Panc1 (cell line): Measurements from ENCODE around the gene PICALM. TPM values are rescaled to one million over a fixed set of nuclear protein-coding genes. Genes with fewer than 3 reads are reported as not detected.

ENCODE experiments used
- ATAC-seq: fragments of 200-7000 bp; cut with Tn5 transposase; 2 replicates; pipeline ENCODE4 v1.9.1; 2020; ENCODE audit warnings: mild to moderate bottlenecking, moderate library complexity
- BruUV-seq: library from RNA; stranded (reverse); fragments of 400-500 nt; replicated peaks from 2 replicates; lab custom pipeline; 2021; lab: Mats Ljungman, UMichigan
- CTCF ChIA-PET: fragments of 300-600 bp; sonication (Branson Sonifier 250); formaldehyde crosslinking; loops from one replicate; lab custom pipeline; 2022; ENCODE audit warnings: antibody characterized with exemption; lab: Charles Lee
- POLR2A ChIA-PET: fragments of 300-600 bp; sonication (Branson Sonifier 250); formaldehyde crosslinking; loops from one replicate; lab custom pipeline; 2022; ENCODE audit warnings: antibody characterized with exemption; lab: Charles Lee
- DNase-seq: peaks from one replicate; pipeline ENCODE4 v3.0.0-alpha.2; 2010; ENCODE audit warnings: low read depth, low spot score
- H3K27ac ChIP-seq: 2 replicates; pipeline ENCODE4 v1.5.1; 2011; ENCODE audit warnings: mild to moderate bottlenecking, low read length, inconsistent platforms
- H3K27me3 ChIP-seq: fragments of 200-500 bp; sonication (Bioruptor generic); 2 replicates; pipeline ENCODE4 v1.6.0; 2014; ENCODE audit warnings: low read length, inconsistent platforms; ENCODE audit not compliant: control insufficient read depth, insufficient read depth
- H3K36me3 ChIP-seq: fragments of 200-500 bp; sonication (Bioruptor generic); 2 replicates; pipeline ENCODE4 v1.5.1; 2014; ENCODE audit warnings: inconsistent platforms, mild to moderate bottlenecking, low read length, moderate library complexity; ENCODE audit not compliant: control insufficient read depth, insufficient read depth
- H3K4me1 ChIP-seq: 2 replicates; pipeline ENCODE4 v1.5.1; 2011; ENCODE audit warnings: inconsistent platforms, mild to moderate bottlenecking, low read length, moderate library complexity; ENCODE audit not compliant: control insufficient read depth, insufficient read depth
- H3K4me3 ChIP-seq, 2 experiments: 2 replicates each; pipeline ENCODE4 v1.5.1; 2011 to 2012; ENCODE audit warnings: low read depth in 2 of 2, low read length in 2 of 2, mild to moderate bottlenecking in 2 of 2, inconsistent platforms in 1 of 2, moderate library complexity in 1 of 2
- H3K9me3 ChIP-seq: fragments of 200-500 bp; sonication (Bioruptor generic); 2 replicates; pipeline ENCODE4 v1.5.1; 2014; ENCODE audit warnings: low read depth, mild to moderate bottlenecking, inconsistent platforms, low read length, moderate library complexity; ENCODE audit not compliant: control insufficient read depth, insufficient read depth
- POLR2AphosphoS5 ChIP-seq: IDR thresholded peaks from 2 replicates; pipeline ENCODE4 v1.6.1; 2012; ENCODE audit warnings: mild to moderate bottlenecking, low read depth, low read length, moderate library complexity
- SIN3A ChIP-seq: IDR thresholded peaks from 2 replicates; pipeline ENCODE4 v1.6.1; 2012; ENCODE audit warnings: low read depth, mild to moderate bottlenecking, low read length, moderate library complexity, borderline replicate concordance; ENCODE audit not compliant: insufficient read depth
- TCF7L2 ChIP-seq: IDR thresholded peaks from 2 replicates; pipeline ENCODE4 v1.6.1; 2011; ENCODE audit warnings: mild to moderate bottlenecking, low read depth, low read length, inconsistent platforms
- in situ Hi-C: cut with HindIII; loops from 2 replicates; pipeline ENCODE4 v1.10.0; 2016; ENCODE audit warnings: low sequenced_read_pairs, low pct_unique_long_range_greater_than_20kb
- intact Hi-C: fragments of 100-400 bp; cut with micrococcal nuclease; formaldehyde crosslinking; loops from one replicate; pipeline ENCODE4 v1.10.0; 2022; ENCODE audit not compliant: unreplicated experiment
- total RNA-seq: library from RNA; stranded (reverse); gene quantifications from one replicate; pipeline ENCODE4 v1.2.1, GENCODE V29; 2021; ENCODE audit not compliant: unreplicated experiment
- TF ChIP-seq, protein P1 (sequence below): fragments of 450-650 bp; IDR thresholded peaks from 2 replicates; pipeline ENCODE4 v1.5.1; 2017; ENCODE audit warnings: mild to moderate bottlenecking
- TF ChIP-seq, protein P2 (sequence below), 2 experiments: IDR thresholded peaks; 2 replicates each; pipeline ENCODE4 v1.6.1; 2011 to 2012; ENCODE audit warnings: low read depth in 2 of 2, control low read depth in 1 of 2, low read length in 1 of 2, mild to moderate bottlenecking in 1 of 2, moderate library complexity in 1 of 2; ENCODE audit not compliant: insufficient read depth in 1 of 2

PICALM gene
- total RNA-seq, 1 experiment from 2014 or later, result 153 TPM

DNA sequence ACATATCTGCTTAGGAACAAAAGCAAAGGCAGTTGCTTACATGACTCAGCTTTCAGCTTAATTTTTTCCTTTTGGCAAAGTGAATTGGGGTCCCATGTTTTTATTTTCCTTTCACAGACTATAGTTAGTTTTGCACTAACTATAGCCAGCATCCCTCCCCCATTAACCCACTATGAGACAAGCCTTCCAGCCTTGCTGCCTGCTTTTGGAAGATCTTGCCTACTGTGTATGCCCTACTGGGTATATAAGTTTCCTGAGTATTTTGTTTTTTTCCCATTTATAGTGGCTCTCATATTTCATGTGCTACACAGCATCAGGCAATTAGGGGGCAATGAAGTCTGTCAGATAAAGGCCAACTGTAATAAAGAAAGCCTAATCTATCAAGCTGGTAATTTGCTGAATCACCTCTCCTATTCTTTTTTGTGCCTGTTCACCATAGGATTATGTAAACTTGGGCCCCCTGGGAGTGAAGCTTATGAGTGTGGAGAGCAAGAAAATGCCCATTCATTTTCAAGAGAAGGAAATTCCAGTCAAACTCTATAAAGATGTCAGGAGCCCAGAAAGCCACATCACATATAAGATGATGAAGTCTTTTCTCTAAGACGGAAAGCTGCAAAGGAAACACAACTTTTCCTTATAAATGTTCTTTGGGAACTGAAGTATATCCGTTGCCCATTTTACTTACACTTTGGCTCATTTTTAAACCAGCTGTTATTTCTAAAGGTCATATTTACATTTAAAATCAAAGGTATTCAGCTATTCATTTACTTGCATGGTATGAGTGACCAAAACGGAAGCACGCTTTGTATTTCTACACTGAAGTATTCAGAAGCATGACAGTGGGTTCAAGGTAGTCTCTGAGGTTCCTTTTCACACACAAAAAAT, 149.7 kb downstream of the PICALM start:
- POLR2A ChIA-PET, result no interaction called here
- DNase-seq (no peak), ATAC-seq (no peak)
- Histone ChIP-seq H3K27me3 (peaks cover 4% of the 10 kb centered on the region; the same call in 1 of the 2 replicates), H3K9me3 (no peaks in the 10 kb centered on the region), H3K4me3 (no peak overlapping the region), H3K36me3 (no peaks in the 10 kb centered on the region), H3K27ac (no peak overlapping the region), H3K4me1 (no peaks in the 10 kb centered on the region)
- in situ Hi-C loops (no loop called here), intact Hi-C loops (no loop called here)
- TF ChIP-seq, protein P1, sequence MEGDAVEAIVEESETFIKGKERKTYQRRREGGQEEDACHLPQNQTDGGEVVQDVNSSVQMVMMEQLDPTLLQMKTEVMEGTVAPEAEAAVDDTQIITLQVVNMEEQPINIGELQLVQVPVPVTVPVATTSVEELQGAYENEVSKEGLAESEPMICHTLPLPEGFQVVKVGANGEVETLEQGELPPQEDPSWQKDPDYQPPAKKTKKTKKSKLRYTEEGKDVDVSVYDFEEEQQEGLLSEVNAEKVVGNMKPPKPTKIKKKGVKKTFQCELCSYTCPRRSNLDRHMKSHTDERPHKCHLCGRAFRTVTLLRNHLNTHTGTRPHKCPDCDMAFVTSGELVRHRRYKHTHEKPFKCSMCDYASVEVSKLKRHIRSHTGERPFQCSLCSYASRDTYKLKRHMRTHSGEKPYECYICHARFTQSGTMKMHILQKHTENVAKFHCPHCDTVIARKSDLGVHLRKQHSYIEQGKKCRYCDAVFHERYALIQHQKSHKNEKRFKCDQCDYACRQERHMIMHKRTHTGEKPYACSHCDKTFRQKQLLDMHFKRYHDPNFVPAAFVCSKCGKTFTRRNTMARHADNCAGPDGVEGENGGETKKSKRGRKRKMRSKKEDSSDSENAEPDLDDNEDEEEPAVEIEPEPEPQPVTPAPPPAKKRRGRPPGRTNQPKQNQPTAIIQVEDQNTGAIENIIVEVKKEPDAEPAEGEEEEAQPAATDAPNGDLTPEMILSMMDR, result no peak
- no peak for TF ChIP-seq POLR2AphosphoS5
- TF ChIP-seq, protein P2, sequence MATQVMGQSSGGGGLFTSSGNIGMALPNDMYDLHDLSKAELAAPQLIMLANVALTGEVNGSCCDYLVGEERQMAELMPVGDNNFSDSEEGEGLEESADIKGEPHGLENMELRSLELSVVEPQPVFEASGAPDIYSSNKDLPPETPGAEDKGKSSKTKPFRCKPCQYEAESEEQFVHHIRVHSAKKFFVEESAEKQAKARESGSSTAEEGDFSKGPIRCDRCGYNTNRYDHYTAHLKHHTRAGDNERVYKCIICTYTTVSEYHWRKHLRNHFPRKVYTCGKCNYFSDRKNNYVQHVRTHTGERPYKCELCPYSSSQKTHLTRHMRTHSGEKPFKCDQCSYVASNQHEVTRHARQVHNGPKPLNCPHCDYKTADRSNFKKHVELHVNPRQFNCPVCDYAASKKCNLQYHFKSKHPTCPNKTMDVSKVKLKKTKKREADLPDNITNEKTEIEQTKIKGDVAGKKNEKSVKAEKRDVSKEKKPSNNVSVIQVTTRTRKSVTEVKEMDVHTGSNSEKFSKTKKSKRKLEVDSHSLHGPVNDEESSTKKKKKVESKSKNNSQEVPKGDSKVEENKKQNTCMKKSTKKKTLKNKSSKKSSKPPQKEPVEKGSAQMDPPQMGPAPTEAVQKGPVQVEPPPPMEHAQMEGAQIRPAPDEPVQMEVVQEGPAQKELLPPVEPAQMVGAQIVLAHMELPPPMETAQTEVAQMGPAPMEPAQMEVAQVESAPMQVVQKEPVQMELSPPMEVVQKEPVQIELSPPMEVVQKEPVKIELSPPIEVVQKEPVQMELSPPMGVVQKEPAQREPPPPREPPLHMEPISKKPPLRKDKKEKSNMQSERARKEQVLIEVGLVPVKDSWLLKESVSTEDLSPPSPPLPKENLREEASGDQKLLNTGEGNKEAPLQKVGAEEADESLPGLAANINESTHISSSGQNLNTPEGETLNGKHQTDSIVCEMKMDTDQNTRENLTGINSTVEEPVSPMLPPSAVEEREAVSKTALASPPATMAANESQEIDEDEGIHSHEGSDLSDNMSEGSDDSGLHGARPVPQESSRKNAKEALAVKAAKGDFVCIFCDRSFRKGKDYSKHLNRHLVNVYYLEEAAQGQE (IDR thresholded peaks at IDR 0.05; ENCODE audit: insufficient read depth in 1 of 2, low read depth in 2 of 2, low read length in 1 of 2), result no peak
- no peak for TF ChIP-seq TCF7L2
- TF ChIP-seq SIN3A, result no peak
- CTCF ChIA-PET, result no interaction called here
- BruUV-seq, result no TSS peak

DNA sequence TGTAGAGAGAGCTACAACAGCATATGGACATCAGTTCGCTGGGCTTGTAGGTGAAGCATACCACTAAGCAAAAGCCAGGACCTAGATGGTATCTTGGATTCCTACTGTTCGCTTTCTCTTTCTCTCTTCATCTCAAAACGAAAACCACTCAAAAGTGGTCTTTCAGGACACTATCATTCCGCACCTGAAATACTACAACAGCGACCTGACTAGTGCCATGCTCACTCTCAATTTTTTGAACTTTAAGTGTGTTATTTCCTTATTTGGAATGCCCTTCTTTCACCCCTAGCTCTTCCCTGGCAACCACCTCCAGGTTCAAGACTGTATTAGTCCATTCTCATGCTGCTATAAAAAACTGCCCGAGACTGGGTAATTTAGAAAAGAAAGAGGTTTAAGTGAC, 154.5 kb downstream of the PICALM start:
- Histone ChIP-seq H3K4me3 (no peak overlapping the region), H3K9me3 (no peaks in the 10 kb centered on the region), H3K36me3 (no peaks in the 10 kb centered on the region), H3K4me1 (no peaks in the 10 kb centered on the region), H3K27ac (no peak overlapping the region), H3K27me3 (peaks cover 11% of the 10 kb centered on the region; the same call in 1 of the 2 replicates)
- no peak for ATAC-seq
- POLR2A ChIA-PET, result no interaction called here
- CTCF ChIA-PET, result interaction anchor here (0.6 kb wide), 1 partner anchor 9 kb away, joined by 5 read pairs; no protein-coding TSS in a partner anchor
- TF ChIP-seq, protein P2 (IDR thresholded peaks at IDR 0.05; ENCODE audit: insufficient read depth in 1 of 2, low read depth in 2 of 2, low read length in 1 of 2), result no peak
- TF ChIP-seq SIN3A (no peak), POLR2AphosphoS5 (no peak), TCF7L2 (no peak)
- TF ChIP-seq, protein P1, result no peak
- no peak for DNase-seq
- intact Hi-C loops (no loop called here), in situ Hi-C loops (no loop called here)
- BruUV-seq, result no TSS peak
